Transverse colon (tissue), 4 donors: Measurements from ENCODE around the gene LRRC18. TPM values are rescaled to one million over a fixed set of nuclear protein-coding genes. Genes with fewer than 3 reads are reported as not detected.

Source experiments
- DNase-seq: peaks from one replicate; pipeline ENCODE4 v3.0.0-alpha.2; 2019
- H3K27ac ChIP-seq, 4 donors: fragments of 200-600 bp; sonication (generic); 2 replicates each; pipeline ENCODE4 v1.5.1; 2016 to 2018; ENCODE audit warnings: inconsistent platforms in 4 of 4
- H3K27me3 ChIP-seq: fragments of 200-600 bp; sonication (generic); 2 replicates; pipeline ENCODE4 v1.5.1; 2017; ENCODE audit warnings: inconsistent platforms
- H3K36me3 ChIP-seq, 4 donors: fragments of 200-600 bp; sonication (generic); 2 replicates each; pipeline ENCODE4 v1.5.1; 2017 to 2019; ENCODE audit warnings: inconsistent platforms in 4 of 4
- H3K4me1 ChIP-seq, 4 donors: fragments of 200-600 bp; sonication (generic); 2 replicates each; pipeline ENCODE4 v1.5.1; 2017 to 2020; ENCODE audit warnings: inconsistent platforms in 4 of 4
- H3K4me3 ChIP-seq, 4 donors: fragments of 200-600 bp; sonication (generic); 1 replicate in 1 of 4; 2 replicates in 3 of 4; pipeline versions ENCODE4 v1.5.1 to v1.6.1; 2017 to 2019; ENCODE audit warnings: inconsistent platforms in 4 of 4
- H3K9me3 ChIP-seq, 2 donors: fragments of 200-600 bp; sonication (generic); 2 replicates each; pipeline ENCODE4 v1.5.1; 2017 to 2019; ENCODE audit warnings: inconsistent platforms in 2 of 2
- EP300 ChIP-seq: sonication (generic); formaldehyde crosslinking; IDR thresholded peaks from one replicate; pipeline ENCODE4 v1.6.1; 2017; ENCODE audit warnings: antibody characterized with exemption, low read depth
- POLR2A ChIP-seq: fragments of 450-650 bp; IDR thresholded peaks from one replicate; pipeline ENCODE4 v1.6.1; 2016; ENCODE audit warnings: antibody characterized with exemption, mild to moderate bottlenecking, moderate library complexity
- POLR2AphosphoS5 ChIP-seq, 3 donors: sonication (generic); formaldehyde crosslinking; IDR thresholded peaks; one replicate each; pipeline ENCODE4 v1.6.1; 2016; ENCODE audit warnings: antibody characterized with exemption in 3 of 3
- WGBS, 2 donors: methylation state at CpG; one replicate each; pipeline ENCODE4 v1.1.5; 2018; ENCODE audit warnings: low coverage in 1 of 2; 5-methylcytosine and 5-hydroxymethylcytosine counted together
- in situ Hi-C, 4 donors: fragments of 200-750 bp; cut with MboI; loops; one replicate each; pipeline versions ENCODE4 v1.15.0 to v1.15.1; 2017; ENCODE audit warnings: low sequenced_read_pairs in 3 of 4, low pct_ligation_motif_present in 1 of 4, low pct_unique_long_range_greater_than_20kb in 1 of 4
- intact Hi-C: fragments of 100-400 bp; cut with DNase I; formaldehyde crosslinking; loops from one replicate; pipeline ENCODE4 v1.15.1; 2023; ENCODE audit warnings: low total_unique reads
- total RNA-seq, 4 donors: library from RNA; depleted of rRNA; stranded (reverse); fragments of >200 nt; gene quantifications; one replicate each; pipeline ENCODE4 v1.1.0, GENCODE V29; 2016
- TF ChIP-seq, protein P1 (sequence below), 5 experiments: fragments of 200-600 bp in 3 of 5; fragments of 450-650 bp in 2 of 5; sonication (generic) in 3 of 5; IDR thresholded peaks; 1 replicate in 2 of 5; 2 replicates in 3 of 5; pipeline ENCODE4 v1.5.1; 2016 to 2017; ENCODE audit warnings: antibody characterized with exemption in 5 of 5, inconsistent platforms in 3 of 5, mild to moderate bottlenecking in 2 of 5, moderate library complexity in 1 of 5

LRRC18 gene
- total RNA-seq, 4 donors from 2014 or later, result not detected

DNA sequence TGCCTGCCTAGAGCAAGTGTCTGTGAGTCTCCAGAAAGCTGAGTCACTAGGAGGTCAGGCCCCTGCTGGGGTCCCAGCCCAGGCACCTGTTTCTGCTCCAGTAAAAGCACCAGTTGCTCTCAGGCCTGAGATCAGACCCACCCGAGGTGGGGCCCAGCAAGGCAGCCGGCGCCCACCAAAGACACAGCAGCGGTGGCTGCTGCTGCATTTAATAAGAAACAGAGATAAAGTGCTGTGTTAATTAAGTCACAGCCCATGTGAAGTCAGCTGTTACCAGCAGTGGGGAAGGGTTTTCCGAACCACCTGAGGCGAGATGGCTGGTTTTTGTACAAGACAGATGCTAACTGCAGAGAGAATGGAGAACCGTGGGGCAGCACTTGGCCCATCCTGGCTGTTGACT is 12.1 kb upstream of the LRRC18 start:
- no peak overlapping the region for H3K4me3 ChIP-seq
- in situ Hi-C loops, result no loop called here
- 83 to 91% methylated on average over 6 to 7 of the region's 7 CpGs for WGBS, 2 donors
- H3K27ac ChIP-seq, result no peak overlapping the region
- no peaks in the 10 kb centered on the region for H3K9me3 ChIP-seq
- H3K4me1 ChIP-seq, result no peaks in the 10 kb centered on the region
- no peaks in the 10 kb centered on the region for H3K36me3 ChIP-seq
- intact Hi-C loops, result no loop called here
- no peak for DNase-seq
- TF ChIP-seq POLR2A, result no peak
- TF ChIP-seq EP300, result no peak
- no peaks in the 10 kb centered on the region for H3K27me3 ChIP-seq

DNA sequence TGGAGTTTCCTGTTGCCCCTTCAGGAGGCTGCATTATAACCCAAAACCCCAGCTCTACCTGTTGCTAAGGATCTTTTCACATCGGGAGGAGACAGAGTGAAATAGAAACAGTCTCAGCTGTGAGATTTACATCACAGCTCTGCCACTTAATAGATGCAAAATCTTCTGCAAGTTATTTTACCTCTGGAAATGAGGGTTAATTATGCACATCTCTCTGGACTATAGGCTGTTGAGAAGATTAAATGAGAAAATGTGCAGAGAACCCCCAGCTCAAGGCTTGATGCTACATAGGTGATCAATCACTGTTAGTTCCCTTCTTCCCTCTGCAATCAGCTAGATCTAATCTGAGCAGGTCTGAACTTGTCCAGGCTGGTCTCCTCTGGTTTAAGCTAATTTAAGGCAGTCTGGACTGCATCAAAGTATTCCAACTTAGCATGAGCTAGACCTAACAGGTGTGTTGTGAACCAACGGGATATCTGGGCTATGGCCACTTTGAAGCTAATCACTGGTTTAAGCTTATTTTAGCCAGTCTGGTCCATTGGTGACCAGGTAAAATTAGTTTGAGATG is 8.9 kb upstream of the LRRC18 start:
- DNase-seq, result no peak
- H3K9me3 ChIP-seq, result no peaks in the 10 kb centered on the region
- 78 to 100% methylated on average over 1 to 2 of the region's 2 CpGs for WGBS, 2 donors
- no peaks in the 10 kb centered on the region for H3K36me3 ChIP-seq
- TF ChIP-seq POLR2AphosphoS5 (IDR thresholded peaks at IDR 0.05) (no peak), POLR2A (no peak), EP300 (no peak)
- TF ChIP-seq, protein P1, sequence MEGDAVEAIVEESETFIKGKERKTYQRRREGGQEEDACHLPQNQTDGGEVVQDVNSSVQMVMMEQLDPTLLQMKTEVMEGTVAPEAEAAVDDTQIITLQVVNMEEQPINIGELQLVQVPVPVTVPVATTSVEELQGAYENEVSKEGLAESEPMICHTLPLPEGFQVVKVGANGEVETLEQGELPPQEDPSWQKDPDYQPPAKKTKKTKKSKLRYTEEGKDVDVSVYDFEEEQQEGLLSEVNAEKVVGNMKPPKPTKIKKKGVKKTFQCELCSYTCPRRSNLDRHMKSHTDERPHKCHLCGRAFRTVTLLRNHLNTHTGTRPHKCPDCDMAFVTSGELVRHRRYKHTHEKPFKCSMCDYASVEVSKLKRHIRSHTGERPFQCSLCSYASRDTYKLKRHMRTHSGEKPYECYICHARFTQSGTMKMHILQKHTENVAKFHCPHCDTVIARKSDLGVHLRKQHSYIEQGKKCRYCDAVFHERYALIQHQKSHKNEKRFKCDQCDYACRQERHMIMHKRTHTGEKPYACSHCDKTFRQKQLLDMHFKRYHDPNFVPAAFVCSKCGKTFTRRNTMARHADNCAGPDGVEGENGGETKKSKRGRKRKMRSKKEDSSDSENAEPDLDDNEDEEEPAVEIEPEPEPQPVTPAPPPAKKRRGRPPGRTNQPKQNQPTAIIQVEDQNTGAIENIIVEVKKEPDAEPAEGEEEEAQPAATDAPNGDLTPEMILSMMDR (IDR thresholded peaks at IDR 0.05), result no peak
- H3K27ac ChIP-seq, result no peak overlapping the region
- H3K27me3 ChIP-seq, result no peaks in the 10 kb centered on the region
- H3K4me3 ChIP-seq, result no peak overlapping the region
- peaks cover 6 to 13% (median 11%) of the 10 kb centered on the region in 4 donors for H3K4me1 ChIP-seq
- intact Hi-C loops, result no loop called here
- in situ Hi-C loops, result no loop called here

DNA sequence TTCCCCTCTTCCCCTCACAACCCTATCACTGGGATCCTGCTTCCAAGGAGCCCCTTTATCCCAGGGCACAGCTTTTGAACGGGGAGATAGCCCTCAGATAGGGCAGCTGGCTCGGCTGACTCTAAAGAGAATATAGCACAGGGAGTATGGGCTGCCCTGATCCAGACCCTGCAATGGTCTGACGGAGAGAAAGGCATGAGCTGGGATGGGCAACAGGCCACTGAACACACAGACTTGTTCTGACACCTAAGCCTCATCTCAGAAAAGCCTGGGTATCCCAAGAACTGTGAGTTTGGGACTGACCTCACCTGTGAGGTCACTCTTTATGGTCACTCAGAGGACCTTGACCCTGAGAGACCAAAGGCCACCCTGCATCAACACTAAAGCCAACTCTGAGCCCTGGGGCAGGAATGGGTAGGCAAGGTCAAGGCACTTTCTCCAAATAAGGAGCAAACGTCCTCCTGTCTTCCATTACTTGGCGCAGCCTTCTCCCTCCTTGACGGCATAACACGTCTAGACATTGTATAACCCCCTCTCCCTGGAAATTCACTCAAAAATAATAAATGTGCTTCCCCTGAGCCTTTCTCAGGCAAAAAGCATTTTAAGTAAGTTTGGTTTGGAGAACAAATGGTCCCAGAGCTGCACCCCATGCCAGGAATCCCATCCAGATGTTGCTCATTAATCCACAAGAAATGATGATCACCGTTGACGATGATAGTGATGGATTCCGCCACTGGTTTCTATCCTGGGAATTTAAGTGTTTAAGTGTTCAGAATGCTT is 8.2 kb upstream of the LRRC18 start:
- WGBS, 2 donors, result 79 to 96% methylated on average over 5 to 10 of the region's 10 CpGs

DNA sequence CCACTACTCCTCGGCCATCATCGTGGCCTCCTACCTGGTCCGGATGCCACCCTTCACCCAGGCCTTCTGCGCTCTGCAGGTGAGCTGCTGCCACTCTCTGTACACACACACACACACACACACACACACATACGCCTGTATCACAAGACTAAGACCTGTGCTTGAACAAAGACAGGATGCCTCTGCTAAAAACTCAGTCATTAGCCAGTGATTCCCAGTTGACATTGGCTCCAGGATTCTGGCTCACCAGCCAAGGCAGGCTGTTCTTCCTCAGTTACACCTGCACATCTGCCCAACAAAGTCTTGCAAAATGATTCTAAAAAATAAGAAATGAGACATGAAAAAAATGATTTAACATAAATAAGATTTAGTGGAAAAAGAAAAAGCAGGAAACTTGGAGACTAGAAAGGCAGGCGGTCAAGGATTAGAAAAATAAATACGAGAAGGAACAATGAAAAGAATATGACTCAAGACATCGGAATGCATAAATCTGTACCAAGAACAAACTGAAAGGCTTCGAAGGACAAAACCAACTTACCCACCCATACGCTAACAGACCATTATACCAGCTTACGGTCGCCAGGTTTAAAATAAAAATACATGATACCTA is 7.4 kb upstream of the LRRC18 start:
- no peak for DNase-seq
- Histone ChIP-seq H3K27me3 (no peaks in the 10 kb centered on the region), H3K27ac (no peak overlapping the region), H3K9me3 (no peaks in the 10 kb centered on the region), H3K4me3 (no peak overlapping the region), H3K4me1 (peaks cover 6 to 13% (median 11%) of the 10 kb centered on the region in 4 donors), H3K36me3 (no peaks in the 10 kb centered on the region)
- intact Hi-C loops (no loop called here), in situ Hi-C loops (no loop called here)
- 57 to 91% methylated on average over 7 to 12 of the region's 12 CpGs for WGBS, 2 donors
- no peak for TF ChIP-seq POLR2A
- TF ChIP-seq EP300, result no peak
- TF ChIP-seq POLR2AphosphoS5 (IDR thresholded peaks at IDR 0.05), result no peak
- TF ChIP-seq, protein P1 (IDR thresholded peaks at IDR 0.05), result no peak

More for the DNA sequence above, 8.2 kb upstream of the LRRC18 start:
- no peaks in the 10 kb centered on the region for H3K36me3 ChIP-seq
- no peak overlapping the region for H3K4me3 ChIP-seq
- H3K27ac ChIP-seq, result no peak overlapping the region
- DNase-seq, result no peak
- H3K9me3 ChIP-seq, result no peaks in the 10 kb centered on the region
- H3K27me3 ChIP-seq, result no peaks in the 10 kb centered on the region
- TF ChIP-seq POLR2A (no peak), EP300 (no peak), POLR2AphosphoS5 (IDR thresholded peaks at IDR 0.05) (no peak)
- H3K4me1 ChIP-seq, result peaks cover 6 to 13% (median 11%) of the 10 kb centered on the region in 4 donors
- in situ Hi-C loops (no loop called here), intact Hi-C loops (no loop called here)

DNA sequence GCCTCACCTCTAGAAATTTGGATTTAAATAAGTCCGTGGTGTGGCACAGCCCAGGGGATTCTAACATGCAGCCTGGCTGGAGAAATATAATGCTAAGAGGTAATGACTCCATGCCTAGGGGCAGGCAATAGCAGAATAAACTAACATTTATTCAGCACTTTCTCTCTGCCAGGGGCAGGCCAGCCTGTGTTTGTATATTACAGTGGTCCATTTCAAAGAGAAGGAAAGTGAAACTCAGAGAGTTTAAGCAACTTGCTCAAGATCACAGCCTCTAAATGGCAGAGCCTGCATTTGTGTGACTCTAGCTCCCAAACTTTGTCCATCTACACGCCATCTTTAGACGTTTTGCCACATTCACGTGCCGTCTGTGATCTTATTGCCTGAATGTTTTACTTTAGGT is 6.7 kb upstream of the LRRC18 start:
- DNase-seq, result no peak
- Histone ChIP-seq H3K27me3 (no peaks in the 10 kb centered on the region), H3K9me3 (no peaks in the 10 kb centered on the region), H3K4me1 (peaks cover 6 to 13% (median 11%) of the 10 kb centered on the region in 4 donors), H3K36me3 (no peaks in the 10 kb centered on the region), H3K27ac (no peak overlapping the region), H3K4me3 (no peak overlapping the region)
- TF ChIP-seq, protein P1 (IDR thresholded peaks at IDR 0.05), result no peak
- no peak for TF ChIP-seq POLR2A
- no peak for TF ChIP-seq EP300
- TF ChIP-seq POLR2AphosphoS5 (IDR thresholded peaks at IDR 0.05), result no peak
- in situ Hi-C loops (no loop called here), intact Hi-C loops (no loop called here)
- 67 to 69% methylated on average over 4 to 5 of the region's 5 CpGs for WGBS, 2 donors
